Common myeloid progenitor, CD34-positive (primary cell): ENCODE results near the gene CANX.
"Not testable (repeated sequence)": the region's sequence is repeated elsewhere in the genome, so short reads cannot be mapped to it uniquely, and the experiment has no call there.

Experiments used
- CTCF ChIA-PET: fragments of 350-600 bp; sonication (Branson Sonifier 250); formaldehyde crosslinking; loops from one replicate; lab custom pipeline; 2021; ENCODE audit warnings: antibody characterized with exemption; lab: Charles Lee
- POLR2A ChIA-PET: fragments of 350-600 bp; sonication (Branson Sonifier 250); formaldehyde crosslinking; loops from one replicate; lab custom pipeline; 2021; ENCODE audit warnings: antibody characterized with exemption; lab: Charles Lee
- DNase-seq, 3 donors: peaks; one replicate each; pipeline versions ENCODE4 v3.0.0 to v3.0.0-alpha.2; 2013
- H3K27ac ChIP-seq, 2 experiments: 1 replicate in 1 of 2; 2 replicates in 1 of 2; pipeline ENCODE4 v1.7.0; 2013; ENCODE audit warnings: inconsistent platforms in 2 of 2, low read length in 2 of 2, mild to moderate bottlenecking in 2 of 2, low read depth in 1 of 2, moderate library complexity in 1 of 2; ENCODE audit not compliant: severe bottlenecking in 2 of 2, insufficient read depth in 1 of 2, poor library complexity in 1 of 2
- H3K27me3 ChIP-seq, 5 experiments: replicated peaks in 2 of 5; 1 replicate in 3 of 5; 2 replicates in 2 of 5; pipeline versions ENCODE4 v1.6.1 to v1.7.0; 2013; ENCODE audit warnings: low read length in 4 of 5, mild to moderate bottlenecking in 2 of 5, moderate library complexity in 2 of 5, inconsistent platforms in 1 of 5; ENCODE audit not compliant: insufficient read depth in 5 of 5, control insufficient read depth in 4 of 5
- H3K36me3 ChIP-seq, 4 experiments: 1 replicate in 2 of 4; 2 replicates in 2 of 4; pipeline versions ENCODE4 v1.6.1 to v1.7.0; 2013; ENCODE audit warnings: low read length in 3 of 4, control low read depth in 1 of 4, mild to moderate bottlenecking in 1 of 4; ENCODE audit not compliant: control insufficient read depth in 4 of 4, insufficient read depth in 4 of 4
- H3K4me1 ChIP-seq, 4 experiments: 1 replicate in 3 of 4; 2 replicates in 1 of 4; pipeline versions ENCODE4 v1.6.1 to v1.7.1; 2013; ENCODE audit warnings: low read length in 3 of 4, mild to moderate bottlenecking in 3 of 4, control low read depth in 1 of 4, inconsistent platforms in 1 of 4, moderate library complexity in 1 of 4; ENCODE audit not compliant: control insufficient read depth in 4 of 4, insufficient read depth in 4 of 4; ENCODE audit errors: control extremely low read depth in 1 of 4
- H3K4me3 ChIP-seq, 7 experiments: 1 replicate in 4 of 7; 2 replicates in 3 of 7; pipeline versions ENCODE4 v1.5.1 to v1.7.0; 2013; ENCODE audit warnings: mild to moderate bottlenecking in 7 of 7, low read length in 6 of 7, moderate library complexity in 6 of 7, inconsistent platforms in 2 of 7, low read depth in 2 of 7, control low read depth in 1 of 7; ENCODE audit not compliant: insufficient read depth in 4 of 7, control insufficient read depth in 1 of 7; ENCODE audit errors: extremely low read depth in 1 of 7
- H3K9me3 ChIP-seq, 5 experiments: 1 replicate in 4 of 5; 2 replicates in 1 of 5; pipeline versions ENCODE4 v1.6.1 to v1.7.1; 2013; ENCODE audit warnings: low read length in 4 of 5, mild to moderate bottlenecking in 2 of 5, inconsistent platforms in 1 of 5, low read depth in 1 of 5, moderate library complexity in 1 of 5; ENCODE audit not compliant: control insufficient read depth in 4 of 5, insufficient read depth in 2 of 5; ENCODE audit errors: control extremely low read depth in 1 of 5
- WGBS: methylation state at CpG from one replicate; pipeline ENCODE4 v1.1.5; 2013; ENCODE audit not compliant: insufficient coverage; 5-methylcytosine and 5-hydroxymethylcytosine counted together

The CANX gene

DNA sequence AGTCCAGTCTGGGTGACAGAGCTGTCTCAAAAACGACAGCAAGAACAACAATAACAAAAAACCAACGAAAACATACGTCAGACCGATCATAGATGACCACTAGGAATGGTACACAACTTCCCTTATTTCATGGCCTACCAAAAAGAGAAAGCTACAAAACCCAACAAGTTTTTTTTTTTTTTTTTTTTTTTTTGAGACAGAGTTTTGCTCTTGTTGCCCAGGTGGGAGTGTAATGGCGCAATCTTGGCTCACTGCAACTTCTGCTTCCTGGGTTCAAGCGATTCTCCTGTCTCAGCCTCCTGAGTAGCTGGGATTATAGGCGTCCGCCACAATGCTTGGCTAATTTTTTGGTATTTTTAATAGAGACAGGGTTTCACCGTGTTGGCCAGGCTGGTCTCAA is 9.6 kb upstream of the CANX start:
- POLR2A ChIA-PET = not testable (repeated sequence)
- 76% methylated on average over 3 of the region's 9 CpGs for WGBS

GRCh38 chr5:179694561-179694960 is 4.2 kb upstream of the CANX start:
- Histone ChIP-seq H3K27ac (no peak overlapping the region), H3K4me3 (no peak overlapping the region), H3K4me1 (peaks cover 3 to 24% (median 19%) of the 10 kb centered on the region in 4 experiments), H3K27me3 (no peaks in the 10 kb centered on the region), H3K36me3 (no peaks in the 10 kb centered on the region), H3K9me3 (no peaks in the 10 kb centered on the region)
- no peak for DNase-seq
- ChIA-PET POLR2A (no interaction called here), CTCF (interaction anchor here (1.5 to 2.5 kb wide), 3 partner anchors 13 to 17 kb away, joined by 3 to 8 read pairs (median 8); partner anchors contain the start of gene CBY3)
- WGBS = 91% methylated on average over 4 of the region's 6 CpGs

More for the DNA sequence above, 9.6 kb upstream of the CANX start:
- not testable (repeated sequence) for H3K27me3 ChIP-seq, H3K4me3 ChIP-seq, H3K27ac ChIP-seq, H3K4me1 ChIP-seq, H3K36me3 ChIP-seq, H3K9me3 ChIP-seq
- CTCF ChIA-PET = interaction anchor here (0.9 to 1.0 kb wide), 2 partner anchors 9 to 21 kb away, joined by 3 read pairs; partner anchors contain the start of gene CBY3
- DNase-seq = peak in 1 of 3 donors; percentile 16

- 67% methylated on average over 1 of the region's 3 CpGs for WGBS
- Histone ChIP-seq H3K4me3 (no peak overlapping the region), H3K36me3 (peaks cover 0 to 5% (median 0%) of the 10 kb centered on the region in 4 experiments), H3K4me1 (peaks cover 7 to 37% (median 30%) of the 10 kb centered on the region in 4 experiments), H3K27me3 (no peaks in the 10 kb centered on the region), H3K9me3 (no peaks in the 10 kb centered on the region), H3K27ac (peak overlapping the region in 1 of 2 experiments; percentile 100)
- CTCF ChIA-PET = interaction anchor here (1.0 to 2.5 kb wide), 8 partner anchors 9 to 73 kb away, joined by 3 to 11 read pairs (median 4); partner anchors contain the start of genes CBY3 and HNRNPH1
- DNase-seq = peak; percentile 14 to 71 (median 61)
- POLR2A ChIA-PET = interaction anchor here (1.5 to 1.9 kb wide), 3 partner anchors 18 to 73 kb away, joined by 3 to 9 read pairs (median 8); partner anchors contain the start of gene HNRNPH1
These were observed 2.2 kb upstream of the CANX start for GRCh38 chr5:179696603-179697002.

- no peak for DNase-seq
- Histone ChIP-seq H3K27ac (peak overlapping the region in 1 of 2 experiments; percentile 100), H3K36me3 (peaks cover 0 to 7% (median 0%) of the 10 kb centered on the region in 4 experiments), H3K4me1 (peaks cover 7 to 41% (median 32%) of the 10 kb centered on the region in 4 experiments), H3K4me3 (peak overlapping the region in 2 of 7 experiments; percentile 4 to 83), H3K9me3 (no peaks in the 10 kb centered on the region), H3K27me3 (no peaks in the 10 kb centered on the region)
- CTCF ChIA-PET = interaction anchor here (1.0 to 2.5 kb wide), 8 partner anchors 10 to 74 kb away, joined by 3 to 11 read pairs (median 4); partner anchors contain the start of genes CBY3 and HNRNPH1
- WGBS = 100% methylated on average over 1 of the region's 2 CpGs
- POLR2A ChIA-PET = interaction anchor here (0.6 to 1.9 kb wide), 5 partner anchors 18 to 1544 kb away, joined by 3 to 9 read pairs (median 3); partner anchors contain the start of gene HNRNPH1
These were observed 1.7 kb upstream of the CANX start for GRCh38 chr5:179697108-179697507.

- 98% methylated on average over 9 of the region's 15 CpGs for WGBS
- not testable (repeated sequence) for H3K36me3 ChIP-seq, H3K27me3 ChIP-seq, H3K9me3 ChIP-seq, DNase-seq
- Histone ChIP-seq H3K27ac (peak overlapping the region; percentile 99 to 100), H3K4me3 (peak overlapping the region in 6 of 7 experiments; percentile 66 to 86 (median 84)), H3K4me1 (peaks cover 7 to 43% (median 32%) of the 10 kb centered on the region in 4 experiments)
- ChIA-PET POLR2A (interaction anchor here (0.6 to 1.9 kb wide), 5 partner anchors 19 to 1544 kb away, joined by 3 to 9 read pairs (median 3); partner anchors contain the start of gene HNRNPH1), CTCF (interaction anchor here (1.2 to 2.5 kb wide), 7 partner anchors 10 to 74 kb away, joined by 3 to 11 read pairs (median 5); partner anchors contain the start of genes CBY3 and HNRNPH1)
These were observed 1.2 kb upstream of the CANX start for GRCh38 chr5:179697543-179697942.

- Histone ChIP-seq H3K36me3 (peaks cover 0 to 8% (median 5%) of the 10 kb centered on the region in 4 experiments), H3K4me1 (peaks cover 7 to 43% (median 32%) of the 10 kb centered on the region in 4 experiments), H3K4me3 (peak overlapping the region; percentile 66 to 100 (median 86)), H3K9me3 (no peaks in the 10 kb centered on the region), H3K27me3 (no peaks in the 10 kb centered on the region), H3K27ac (peak overlapping the region; percentile 99 to 100)
- WGBS = 1% methylated on average over 56 of the region's 72 CpGs
- CTCF ChIA-PET = interaction anchor here (1.2 to 2.5 kb wide), 3 partner anchors 11 to 75 kb away, joined by 5 to 11 read pairs (median 7); partner anchors contain the start of gene HNRNPH1
- DNase-seq = peak; percentile 99 to 100 (median 100)
- POLR2A ChIA-PET = interaction anchor here (0.6 to 1.9 kb wide), 4 partner anchors 19 to 74 kb away, joined by 3 to 9 read pairs (median 6); partner anchors contain the start of gene HNRNPH1
These were observed 503 bp upstream of the CANX start for GRCh38 chr5:179697993-179698934.
